HG03108 (cell line): ENCODE results near the gene KLLN.
A peak's percentile ranks its signal among the peaks of the same experiment; 100 is the strongest.
"Not testable (repeated sequence)": the region's sequence is repeated elsewhere in the genome, so short reads cannot be mapped to it uniquely, and the experiment has no call there.

Source experiments
- ATAC-seq: cut with Tn5 transposase; IDR thresholded peaks from one replicate; pipeline ENCODE4 v1.9.1; 2021; ENCODE audit warnings: moderate library complexity; ENCODE audit not compliant: unreplicated experiment

The KLLN gene

DNA sequence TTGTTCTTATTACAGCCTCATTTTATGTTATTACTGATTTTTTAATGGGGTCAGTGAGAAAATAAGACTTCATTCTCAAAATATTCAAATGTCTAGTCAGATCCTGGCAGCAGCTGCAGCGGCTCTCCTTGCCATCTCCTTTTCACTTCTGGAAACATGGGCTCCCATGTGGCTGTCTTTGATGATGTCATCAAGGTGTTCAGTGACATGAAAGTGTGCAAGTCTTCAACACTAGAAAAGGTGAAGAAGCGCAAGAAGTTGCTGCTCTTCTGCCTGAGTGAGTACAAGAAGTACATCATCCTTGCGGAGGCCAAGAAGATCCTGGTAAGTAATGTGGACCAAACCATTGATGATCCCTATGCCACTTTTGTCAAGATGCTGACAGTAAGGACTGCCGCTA is 19.6 kb downstream of the KLLN start:
- no peak for ATAC-seq

DNA sequence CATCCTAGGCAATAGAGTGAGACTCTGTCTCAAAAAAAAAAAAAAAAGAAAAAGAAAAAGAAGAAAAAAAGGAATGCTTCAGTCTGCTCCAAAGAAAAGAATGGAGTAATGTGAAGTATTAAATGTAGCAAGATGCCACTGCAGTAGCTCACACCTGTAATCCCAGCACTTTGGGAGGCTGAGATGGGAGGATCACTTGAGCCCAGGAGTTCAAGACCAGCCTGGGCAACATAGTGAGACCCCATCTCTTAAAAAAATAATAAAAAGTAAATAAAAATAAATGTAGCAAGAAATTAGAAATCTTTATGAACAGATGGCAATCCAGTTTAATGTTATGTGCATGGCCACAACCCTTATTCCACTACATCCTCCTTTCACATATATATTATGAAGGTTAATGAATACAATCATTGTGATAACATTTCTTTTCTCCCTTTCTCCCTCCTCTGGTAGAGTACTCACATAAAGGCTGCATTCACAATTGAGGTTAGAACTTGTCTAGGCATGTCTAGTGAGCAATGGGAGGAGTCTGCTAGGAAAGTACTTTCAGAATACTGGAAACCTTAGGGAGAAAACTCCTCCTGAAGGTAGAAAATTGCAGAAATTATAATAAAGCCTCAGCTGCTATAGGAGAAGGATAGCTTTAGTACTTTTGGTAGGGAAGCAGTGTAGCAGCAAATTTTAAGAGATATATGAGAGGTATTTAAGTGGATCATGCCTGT is 20.4 kb downstream of the KLLN start:
- ATAC-seq: no peak

DNA sequence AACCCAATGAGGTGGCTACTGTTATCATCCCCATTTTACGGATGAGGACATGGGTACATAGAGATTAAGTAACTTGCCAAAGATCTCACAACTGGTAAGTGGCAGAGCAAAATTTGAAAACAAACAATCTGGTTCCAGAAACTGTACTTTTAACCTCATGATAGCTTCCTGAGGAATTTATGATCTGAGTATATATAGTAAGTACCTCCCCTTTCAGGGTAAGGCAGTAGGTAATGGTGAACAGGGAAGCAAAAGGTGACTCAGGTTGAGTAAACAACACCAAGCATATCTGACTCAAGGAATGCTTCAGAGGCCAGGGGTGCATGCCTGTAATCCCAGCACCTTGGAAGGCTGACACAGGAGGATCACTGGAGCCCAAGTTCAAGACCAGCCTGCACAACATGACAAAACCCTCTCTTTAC is 21.1 kb downstream of the KLLN start:
- ATAC-seq: no peak

DNA sequence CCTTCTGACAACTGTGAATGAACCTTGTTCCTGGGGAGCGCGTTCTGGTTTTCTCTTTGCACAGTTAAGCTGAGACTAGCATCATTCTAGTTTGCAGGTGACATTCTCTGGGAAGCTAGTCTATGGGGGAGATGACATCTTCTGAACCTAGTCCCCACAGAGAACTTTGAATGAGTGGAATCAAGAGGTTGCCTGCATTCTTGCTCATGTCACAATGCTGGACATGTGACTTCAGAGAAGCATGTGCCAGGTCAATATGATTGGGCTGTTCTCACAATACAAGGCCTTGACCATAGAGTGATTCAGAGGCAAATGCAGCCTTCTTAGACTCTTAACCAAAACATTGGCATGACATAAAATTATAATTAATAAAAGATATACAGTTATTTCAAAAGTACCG is 22.1 kb downstream of the KLLN start:
- ATAC-seq: no peak

DNA sequence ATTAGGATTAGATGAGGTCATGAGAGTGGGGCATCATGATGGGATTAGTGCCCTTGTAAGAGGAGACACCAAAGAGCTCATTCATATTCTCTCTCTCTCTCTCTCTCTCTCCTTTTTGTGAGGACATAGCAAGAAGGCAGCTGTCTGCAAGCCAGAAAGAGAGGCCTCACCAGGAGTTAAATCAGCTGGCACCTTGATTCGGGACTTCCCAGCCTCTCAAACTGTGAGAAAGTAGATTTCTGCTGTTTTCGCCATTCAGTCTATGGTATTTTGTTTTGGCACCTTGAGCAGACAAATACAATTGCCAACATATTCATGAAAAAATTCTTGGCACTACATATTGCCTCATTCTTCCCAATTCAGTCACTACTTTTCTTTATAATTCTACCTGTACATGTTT is 24.7 kb downstream of the KLLN start:
- ATAC-seq: no peak

DNA sequence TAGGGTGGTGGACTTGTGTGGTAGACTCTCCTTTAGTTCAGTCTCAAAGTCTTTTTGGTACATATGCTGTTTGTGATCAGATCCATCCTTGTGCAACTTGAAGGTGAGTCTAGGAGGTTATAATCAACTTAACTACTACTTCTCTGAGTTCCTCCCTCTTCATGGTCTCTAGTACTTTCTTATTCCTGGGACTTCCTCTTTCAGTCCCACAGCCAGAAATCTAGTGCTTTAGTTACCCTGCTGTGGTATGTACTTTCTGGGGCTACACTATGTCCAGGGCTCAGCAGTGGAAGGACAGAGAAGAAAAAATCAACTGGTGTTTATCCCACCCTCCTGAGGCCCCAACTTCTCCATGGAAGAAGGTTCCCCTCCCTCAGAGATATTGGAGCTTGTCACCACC is 25.9 kb downstream of the KLLN start:
- ATAC-seq: no peak

DNA sequence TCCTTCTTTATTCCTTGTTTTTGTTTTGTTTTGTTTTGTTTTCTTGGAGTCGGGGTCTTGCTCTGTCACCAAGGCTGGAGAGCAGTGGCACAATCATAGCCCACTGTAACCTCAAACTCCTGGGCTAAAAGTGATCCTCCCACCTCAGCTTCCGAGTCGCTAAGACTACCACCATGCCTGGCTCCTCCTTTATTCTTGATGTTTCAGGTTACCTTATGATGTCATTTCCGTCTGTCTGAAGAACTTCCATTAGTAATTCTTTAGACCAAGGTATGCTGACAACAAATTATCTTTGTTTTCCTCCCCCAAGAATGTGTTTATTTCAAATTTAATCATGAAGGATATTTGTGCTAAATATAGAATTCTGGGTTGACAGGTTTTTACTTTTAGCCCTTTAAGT is 27.2 kb downstream of the KLLN start:
- no peak for ATAC-seq

DNA sequence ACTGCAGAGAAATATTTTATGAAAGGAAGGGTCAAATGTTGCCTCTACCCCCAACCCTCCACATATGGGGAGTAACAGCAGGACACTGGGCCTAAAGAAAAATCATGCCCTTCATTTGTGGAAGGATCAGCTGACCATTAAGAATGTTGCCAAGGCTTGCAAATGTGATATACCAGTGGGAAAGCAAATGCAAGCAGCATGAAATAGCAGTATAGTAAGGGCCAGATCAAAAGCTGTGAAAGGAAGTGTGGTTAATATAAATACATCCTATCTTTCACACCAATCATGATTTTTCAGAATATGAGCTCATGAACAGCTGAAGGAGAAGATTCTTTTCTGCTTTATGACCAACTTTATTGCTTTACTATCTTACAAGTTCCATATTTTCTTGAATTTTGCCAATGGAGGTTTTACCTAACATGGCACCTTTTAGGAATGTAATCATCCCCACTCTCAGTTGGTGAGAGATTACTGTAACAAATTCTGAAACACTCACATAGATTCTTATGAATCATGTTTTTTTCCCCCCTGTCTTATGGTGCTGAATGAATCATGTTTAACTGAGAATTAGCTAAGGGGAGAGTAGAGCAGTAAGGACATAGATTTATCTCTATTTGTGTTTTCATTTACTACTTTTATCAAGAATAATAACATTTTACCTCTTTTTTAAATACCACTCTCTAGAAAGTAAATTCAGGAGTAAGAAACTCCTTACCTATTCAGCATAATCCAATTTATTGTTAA is 33.2 kb downstream of the KLLN start:
- ATAC-seq: no peak

DNA sequence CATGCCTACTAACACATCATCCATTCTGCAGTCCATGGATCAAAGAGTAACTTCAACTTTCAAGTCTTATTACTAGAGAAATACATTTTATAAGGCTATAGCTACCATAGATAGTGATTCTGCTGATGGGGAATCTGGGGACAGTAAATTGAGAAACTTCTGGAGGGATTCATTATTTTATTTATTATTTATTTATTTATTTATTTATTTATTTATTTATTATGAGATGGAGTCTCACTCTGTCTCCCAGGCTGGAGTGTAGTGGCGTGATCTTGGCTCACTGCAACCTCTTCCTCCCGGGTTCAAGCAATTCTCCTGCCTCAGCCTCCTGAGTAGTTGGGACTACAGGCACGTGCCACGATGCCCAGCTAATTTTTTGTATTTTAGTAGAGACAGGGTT is 34.3 kb downstream of the KLLN start:
- ATAC-seq: not testable (repeated sequence)

DNA sequence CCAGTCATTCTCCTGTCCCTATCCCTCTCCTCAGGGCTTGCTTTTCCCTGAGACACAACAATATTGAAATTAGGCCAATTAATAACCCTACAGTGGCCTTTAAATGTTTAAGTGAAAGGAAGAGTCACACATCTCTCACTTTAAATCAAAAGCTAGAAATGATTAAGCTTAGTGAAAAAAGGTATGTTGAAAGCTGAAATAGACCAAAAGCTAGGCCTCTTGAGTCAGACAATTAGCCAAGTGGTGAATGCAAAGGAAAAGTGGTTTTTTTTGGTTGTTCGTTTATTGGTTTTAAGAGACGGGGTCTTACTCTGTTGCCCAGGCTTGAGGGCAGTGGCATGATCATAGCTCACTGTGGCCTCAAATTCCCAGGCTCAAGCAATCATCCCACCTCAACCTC is 35.7 kb downstream of the KLLN start:
- ATAC-seq: no peak

DNA sequence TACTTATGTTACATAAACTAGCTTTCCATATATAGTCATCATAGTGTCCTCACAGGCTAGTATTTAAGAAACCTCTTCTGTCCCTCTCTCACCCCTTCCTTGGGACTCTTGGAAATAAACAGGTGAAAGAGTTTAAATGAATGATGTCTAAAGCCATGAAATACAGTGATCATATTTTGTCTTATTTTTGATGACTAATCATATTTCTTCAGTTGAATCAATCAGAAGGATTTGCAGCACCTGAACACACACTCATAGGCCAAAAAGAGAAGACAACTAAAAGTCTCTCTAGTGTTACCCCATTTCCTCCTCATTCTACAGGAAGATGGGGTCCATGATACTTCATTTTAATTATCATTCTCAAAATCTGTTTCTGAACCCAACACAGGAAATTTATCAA is 36.7 kb downstream of the KLLN start:
- no peak for ATAC-seq

DNA sequence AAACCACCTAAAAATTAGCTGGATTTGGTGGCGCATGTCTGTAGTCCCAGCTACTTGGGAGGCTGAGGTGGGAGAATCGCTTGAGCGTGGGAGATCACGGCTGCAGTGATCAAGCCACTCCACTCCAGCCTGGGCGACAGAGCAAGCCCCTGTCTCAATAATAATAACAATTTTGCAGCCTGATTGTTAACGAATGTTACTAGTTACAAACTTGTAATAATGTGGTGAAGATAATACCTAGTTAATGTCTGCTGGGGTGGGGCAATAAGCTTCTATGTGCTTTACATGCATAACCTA is 44.1 kb downstream of the KLLN start:
- no peak for ATAC-seq

DNA sequence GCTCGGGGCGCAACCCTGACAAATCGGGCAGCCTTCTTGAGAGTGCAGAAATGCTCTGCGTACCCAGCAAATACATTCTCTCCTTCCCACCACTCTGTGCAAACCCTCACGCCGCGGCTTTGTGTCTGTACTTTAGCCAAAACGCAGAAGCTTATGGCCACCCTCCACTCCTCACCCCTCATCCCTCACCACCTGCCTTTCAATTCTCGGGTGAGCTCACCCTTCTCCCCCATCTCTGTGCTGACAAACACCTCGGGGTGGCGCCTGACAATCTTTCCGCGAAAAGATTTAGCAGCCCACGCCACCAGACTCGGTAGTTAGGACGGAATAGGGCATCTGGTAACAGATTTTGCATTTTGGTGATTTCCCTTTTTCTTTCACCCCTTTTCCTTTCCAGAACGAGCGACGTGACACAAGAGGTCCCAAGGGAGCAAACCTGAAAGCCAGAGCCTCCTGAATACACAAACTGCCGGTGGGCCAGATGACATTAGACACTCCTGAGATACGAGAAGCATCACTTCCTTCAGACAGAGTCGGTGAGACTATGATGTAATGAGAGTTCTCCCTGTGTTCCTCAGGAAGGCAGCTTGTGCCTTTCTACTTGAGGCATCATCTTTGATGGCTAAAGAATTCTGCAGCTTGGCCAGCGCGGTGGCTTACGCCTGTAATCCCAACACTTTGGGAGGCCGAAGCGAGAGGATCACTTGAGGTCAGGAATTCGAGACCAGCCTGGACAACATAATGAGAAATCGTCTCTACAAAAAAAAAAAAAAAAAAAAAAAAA is 44.6 kb downstream of the KLLN start:
- ATAC-seq: peak; percentile 53

DNA sequence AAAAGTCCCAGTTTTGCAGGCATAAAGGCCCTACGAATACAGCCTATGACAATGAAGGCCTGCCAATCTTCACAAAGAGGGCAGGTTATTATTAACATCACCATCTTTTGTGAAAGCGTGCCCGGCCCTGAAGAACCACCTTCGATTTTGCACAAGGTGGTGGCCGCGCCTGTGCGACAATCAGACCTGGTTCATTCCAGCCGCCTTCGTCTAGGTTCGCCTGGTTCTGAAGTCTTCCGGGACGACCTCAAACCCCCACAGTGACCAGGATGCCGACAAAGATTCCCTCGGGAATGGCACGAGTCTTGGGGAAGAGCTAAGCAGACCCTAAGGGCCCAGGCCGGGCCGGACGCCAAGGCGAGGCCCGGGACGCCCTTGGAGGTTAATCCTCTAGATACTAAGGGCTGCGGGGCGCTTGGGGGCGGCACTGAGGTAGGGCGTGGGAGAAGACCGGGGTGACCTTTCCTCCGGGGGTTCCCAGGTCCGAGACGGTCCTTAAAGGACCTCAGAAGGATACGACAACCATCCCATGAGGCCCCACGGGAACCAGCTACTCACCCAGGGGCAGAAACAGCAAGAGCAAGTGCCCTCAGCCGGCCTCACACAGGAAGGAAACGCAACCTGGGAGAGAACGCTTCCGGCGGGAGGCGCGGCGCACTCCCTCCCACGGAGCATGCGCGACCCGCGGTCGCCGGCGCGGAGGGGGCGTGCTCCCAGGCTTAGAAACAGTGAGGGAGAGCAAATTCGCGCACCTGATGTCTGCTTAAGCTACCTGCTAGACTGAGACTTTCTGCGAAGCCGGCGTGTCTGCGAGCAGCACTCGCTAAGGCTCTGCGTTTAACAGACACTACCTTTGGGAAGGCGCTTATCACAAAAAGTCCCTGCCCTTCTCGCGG is 45.5 kb downstream of the KLLN start, which contains the start of gene ATAD1:
Gene ATAD1, minus strand, starts transcription at position 618 of the 896 bp plus-strand sequence. CDS start 3,627 bp downstream, outside the sequence.
- peak; percentile 67 for ATAC-seq

DNA sequence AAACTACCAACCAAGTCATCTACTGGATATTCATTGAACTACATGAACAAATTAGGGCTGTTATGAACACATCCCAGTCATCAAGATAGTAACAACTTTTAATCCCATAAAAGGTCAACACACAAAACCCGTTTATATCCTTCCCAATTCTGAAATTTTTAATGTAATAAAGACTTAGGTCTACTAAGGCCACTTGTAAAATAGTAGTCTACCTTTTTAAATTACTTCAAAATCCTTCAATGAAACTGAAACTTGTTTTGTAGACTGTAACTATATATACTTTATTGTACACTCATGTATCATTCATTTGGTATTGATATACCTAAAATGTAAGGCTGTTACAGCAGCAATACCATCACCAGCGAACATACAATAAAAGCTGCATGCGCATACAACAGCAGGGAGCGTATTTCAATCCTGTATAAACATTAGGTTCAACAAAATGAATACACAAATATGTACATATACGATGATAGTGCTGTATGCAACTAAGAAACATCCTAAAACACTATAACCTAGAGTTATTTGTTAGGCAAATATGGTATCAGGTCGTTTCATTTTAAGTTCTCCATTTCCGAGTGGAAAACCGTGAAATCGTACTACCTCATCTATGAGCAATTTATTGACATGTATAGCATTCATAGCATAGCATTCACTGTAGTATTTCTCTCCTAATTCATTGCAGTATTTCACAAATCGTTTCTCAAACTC is 46.3 kb downstream of the KLLN start:
- ATAC-seq: no peak

DNA sequence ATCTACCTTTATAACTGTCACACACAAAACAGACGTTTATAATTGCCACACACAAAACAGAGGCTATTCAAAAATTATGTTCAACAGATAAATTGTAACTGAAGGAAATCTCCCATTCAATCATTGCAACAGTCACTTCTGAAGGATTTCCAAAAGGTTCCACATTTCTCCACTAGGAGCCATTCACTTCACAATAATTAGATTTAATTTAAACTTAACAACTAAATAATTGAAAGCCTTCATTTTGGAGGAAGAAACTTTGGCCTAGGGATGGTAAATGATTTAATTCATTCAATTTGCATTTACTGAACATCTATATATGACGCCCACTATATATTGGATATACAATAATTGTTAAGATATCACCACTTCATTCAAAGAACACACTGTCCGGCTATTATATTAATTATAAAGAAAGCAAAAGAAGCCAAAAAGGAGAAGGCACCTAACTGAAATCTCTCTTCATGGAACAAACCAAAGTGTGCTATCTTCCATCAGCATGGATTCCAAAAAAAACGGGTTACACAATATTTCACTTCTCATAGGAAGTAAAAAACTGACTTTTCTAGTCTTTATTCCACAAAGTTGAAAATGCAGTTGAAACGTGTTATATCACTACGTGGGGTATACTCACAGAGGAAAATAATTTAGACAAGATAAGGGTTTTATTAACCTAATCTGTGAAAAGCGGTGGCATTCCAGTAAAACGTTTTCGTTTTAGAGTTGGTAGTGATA is 47.0 kb downstream of the KLLN start:
- no peak for ATAC-seq
